Neural cell (in vitro differentiated cells): ENCODE measurements around the gene C11orf21. TPM values are rescaled to one million over a fixed set of nuclear protein-coding genes. Genes with fewer than 3 reads are reported as not detected.

ENCODE experiments used
- H2AFZ ChIP-seq: fragments of 200-600, 300-800 bp; sonication (generic), shearing (Covaris generic); 2 replicates; pipeline ENCODE4 v1.6.0; 2014; ENCODE audit warnings: low read depth, mild to moderate bottlenecking, antibody characterized with exemption, low read length, moderate library complexity
- H3F3A ChIP-seq: fragments of 200-600 bp; shearing (Covaris generic); 2 replicates; pipeline ENCODE4 v1.6.1; 2016; ENCODE audit warnings: mild to moderate bottlenecking, moderate library complexity, mixed read lengths, antibody characterized with exemption, low read length; ENCODE audit not compliant: insufficient read depth, poor library complexity, severe bottlenecking
- H3K27ac ChIP-seq: fragments of 200-600, 300-800 bp; sonication (generic), shearing (Covaris generic); 2 replicates; pipeline ENCODE4 v1.5.1; 2014; ENCODE audit warnings: mild to moderate bottlenecking, low read length, moderate library complexity
- H3K27me3 ChIP-seq: fragments of 300-800, 200-600 bp; sonication (generic), shearing (Covaris generic); 2 replicates; pipeline ENCODE4 v1.6.0; 2014; ENCODE audit warnings: mild to moderate bottlenecking, low read depth, low read length, moderate library complexity; ENCODE audit not compliant: insufficient read depth
- H3K36me3 ChIP-seq: fragments of 300-800, 200-600 bp; sonication (generic), shearing (Covaris generic); 2 replicates; pipeline ENCODE4 v1.5.1; 2014; ENCODE audit warnings: mild to moderate bottlenecking, antibody characterized with exemption, low read length, moderate library complexity; ENCODE audit not compliant: insufficient read depth
- H3K4me2 ChIP-seq: fragments of 300-800, 200-600 bp; sonication (generic), shearing (Covaris generic); 2 replicates; pipeline ENCODE4 v1.6.0; 2014; ENCODE audit warnings: mild to moderate bottlenecking, low read length
- H3K4me3 ChIP-seq: fragments of 300-800, 200-600 bp; sonication (generic), shearing (Covaris generic); 2 replicates; pipeline ENCODE4 v1.5.1; 2014; ENCODE audit warnings: mild to moderate bottlenecking, low read length, moderate library complexity
- H3K79me2 ChIP-seq: fragments of 200-600 bp; shearing (Covaris generic); replicated peaks from 2 replicates; pipeline ENCODE4 v1.6.0; 2014; ENCODE audit warnings: mild to moderate bottlenecking, low read length, moderate library complexity; ENCODE audit not compliant: insufficient read depth
- H3K9ac ChIP-seq: fragments of 300-800, 200-600 bp; sonication (generic), shearing (Covaris generic); 2 replicates; pipeline ENCODE4 v1.6.1; 2016; ENCODE audit warnings: mild to moderate bottlenecking, low read length, mixed read lengths
- H3K9me2 ChIP-seq: fragments of 200-600 bp; shearing (Covaris generic); 2 replicates; pipeline ENCODE4 v1.6.1; 2016; ENCODE audit warnings: mild to moderate bottlenecking, low read length, mixed read lengths; ENCODE audit not compliant: insufficient read depth
- H3K9me3 ChIP-seq: fragments of 200-600, 300-800 bp; sonication (generic), shearing (Covaris generic); 2 replicates; pipeline ENCODE4 v1.6.1; 2016; ENCODE audit warnings: mild to moderate bottlenecking, mixed run types, low read length, moderate library complexity, mixed read lengths
- H4K20me1 ChIP-seq: fragments of 200-600 bp; shearing (Covaris generic); 2 replicates; pipeline ENCODE4 v1.6.1; 2016; ENCODE audit warnings: mild to moderate bottlenecking, mixed run types; ENCODE audit not compliant: insufficient read depth
- CTCF ChIP-seq: fragments of 450-650 bp; IDR thresholded peaks from 2 replicates; pipeline ENCODE4 v1.5.1; 2014; ENCODE audit warnings: antibody characterized with exemption, mild to moderate bottlenecking, moderate library complexity; ENCODE audit not compliant: poor library complexity, severe bottlenecking
- EP300 ChIP-seq: fragments of 450-650 bp; conservative IDR thresholded peaks from 2 replicates; pipeline ENCODE4 v1.6.1; 2014; ENCODE audit warnings: antibody characterized with exemption, mild to moderate bottlenecking, moderate library complexity; ENCODE audit not compliant: poor library complexity, severe bottlenecking
- EZH2 ChIP-seq: fragments of 200-600, 300-800 bp; shearing (Covaris generic), sonication (generic); IDR thresholded peaks from 2 replicates; pipeline ENCODE4 v1.6.1; 2014; ENCODE audit warnings: antibody characterized with exemption, low read length, borderline replicate concordance, mild to moderate bottlenecking; ENCODE audit not compliant: insufficient read depth, poor library complexity, severe bottlenecking
- MXI1 ChIP-seq: fragments of 450-650 bp; conservative IDR thresholded peaks from 2 replicates; pipeline ENCODE4 v1.6.1; 2014; ENCODE audit warnings: antibody characterized with exemption, mild to moderate bottlenecking; ENCODE audit not compliant: poor library complexity, severe bottlenecking
- POLR2AphosphoS5 ChIP-seq: IDR thresholded peaks from 2 replicates; pipeline ENCODE4 v1.6.1; 2012
- RAD21 ChIP-seq: fragments of 450-650 bp; conservative IDR thresholded peaks from 2 replicates; pipeline ENCODE4 v1.6.1; 2014; ENCODE audit warnings: antibody characterized with exemption, mild to moderate bottlenecking, moderate library complexity
- REST ChIP-seq: IDR thresholded peaks from 2 replicates; pipeline ENCODE4 v1.6.1; 2012; ENCODE audit warnings: borderline replicate concordance
- SMC3 ChIP-seq: fragments of 450-650 bp; conservative IDR thresholded peaks from 2 replicates; pipeline ENCODE4 v1.6.1; 2014; ENCODE audit warnings: antibody characterized with exemption, mild to moderate bottlenecking, moderate library complexity; ENCODE audit not compliant: poor library complexity
- TAF1 ChIP-seq: IDR thresholded peaks from 2 replicates; pipeline ENCODE4 v1.6.1; 2012; ENCODE audit warnings: low read depth
- polyA plus RNA-seq: library from polyadenylated mRNA; depleted of rRNA; stranded (reverse); fragments of >200 nt; gene quantifications from 2 replicates; pipeline ENCODE4 v1.2.3, GENCODE V29; 2014

Gene C11orf21
- polyA plus RNA-seq, 1 donor from 2014 or later = not detected

- no peaks in the 10 kb centered on the region for H3K36me3 ChIP-seq
- no peak for TF ChIP-seq TAF1
- no peak for TF ChIP-seq CTCF
- TF ChIP-seq POLR2AphosphoS5 = no peak
- TF ChIP-seq EP300 = no peak
- no peak for TF ChIP-seq REST
- no peak for TF ChIP-seq EZH2
- TF ChIP-seq MXI1 = no peak
- no peak for TF ChIP-seq SMC3
- TF ChIP-seq RAD21 = no peak
- no peak overlapping the region for H2AFZ ChIP-seq
- H3K9ac ChIP-seq = no peak overlapping the region
- no peaks in the 10 kb centered on the region for H4K20me1 ChIP-seq
- H3K9me2 ChIP-seq = no peaks in the 10 kb centered on the region
- no peak overlapping the region for H3K4me3 ChIP-seq
- no peaks in the 10 kb centered on the region for H3F3A ChIP-seq
- H3K79me2 ChIP-seq = no peaks in the 10 kb centered on the region
- peaks cover 17% of the 10 kb centered on the region for H3K27me3 ChIP-seq
- no peak overlapping the region for H3K27ac ChIP-seq
- H3K9me3 ChIP-seq = no peaks in the 10 kb centered on the region
- no peak overlapping the region for H3K4me2 ChIP-seq
Measured at GRCh38 chr11:2263724-2264360, 37.9 kb downstream of the C11orf21 start.

- Histone ChIP-seq H4K20me1 (no peaks in the 10 kb centered on the region), H3K9me2 (no peaks in the 10 kb centered on the region), H3K36me3 (no peaks in the 10 kb centered on the region), H3K9ac (no peak overlapping the region), H3K4me3 (no peak overlapping the region), H2AFZ (no peak overlapping the region), H3K79me2 (no peaks in the 10 kb centered on the region), H3K4me2 (no peak overlapping the region), H3K27me3 (peaks cover 10% of the 10 kb centered on the region), H3K9me3 (no peaks in the 10 kb centered on the region), H3K27ac (no peak overlapping the region), H3F3A (no peaks in the 10 kb centered on the region)
- no peak for TF ChIP-seq POLR2AphosphoS5
- no peak for TF ChIP-seq TAF1
- TF ChIP-seq CTCF = no peak
- TF ChIP-seq RAD21 = no peak
- TF ChIP-seq EP300 = no peak
- no peak for TF ChIP-seq SMC3
- TF ChIP-seq MXI1 = no peak
- TF ChIP-seq EZH2 = no peak
- no peak for TF ChIP-seq REST
Measured at GRCh38 chr11:2263071-2263565, 38.6 kb downstream of the C11orf21 start.
